Fibroblast of gingiva (primary cell): ENCODE measurements around the gene ZFAND3.

ENCODE experiments used
- DNase-seq: peaks from one replicate; pipeline ENCODE4 v3.0.0-alpha.2; 2011; ENCODE audit warnings: low read depth

ZFAND3 gene, protein sequence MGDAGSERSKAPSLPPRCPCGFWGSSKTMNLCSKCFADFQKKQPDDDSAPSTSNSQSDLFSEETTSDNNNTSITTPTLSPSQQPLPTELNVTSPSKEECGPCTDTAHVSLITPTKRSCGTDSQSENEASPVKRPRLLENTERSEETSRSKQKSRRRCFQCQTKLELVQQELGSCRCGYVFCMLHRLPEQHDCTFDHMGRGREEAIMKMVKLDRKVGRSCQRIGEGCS

DNA sequence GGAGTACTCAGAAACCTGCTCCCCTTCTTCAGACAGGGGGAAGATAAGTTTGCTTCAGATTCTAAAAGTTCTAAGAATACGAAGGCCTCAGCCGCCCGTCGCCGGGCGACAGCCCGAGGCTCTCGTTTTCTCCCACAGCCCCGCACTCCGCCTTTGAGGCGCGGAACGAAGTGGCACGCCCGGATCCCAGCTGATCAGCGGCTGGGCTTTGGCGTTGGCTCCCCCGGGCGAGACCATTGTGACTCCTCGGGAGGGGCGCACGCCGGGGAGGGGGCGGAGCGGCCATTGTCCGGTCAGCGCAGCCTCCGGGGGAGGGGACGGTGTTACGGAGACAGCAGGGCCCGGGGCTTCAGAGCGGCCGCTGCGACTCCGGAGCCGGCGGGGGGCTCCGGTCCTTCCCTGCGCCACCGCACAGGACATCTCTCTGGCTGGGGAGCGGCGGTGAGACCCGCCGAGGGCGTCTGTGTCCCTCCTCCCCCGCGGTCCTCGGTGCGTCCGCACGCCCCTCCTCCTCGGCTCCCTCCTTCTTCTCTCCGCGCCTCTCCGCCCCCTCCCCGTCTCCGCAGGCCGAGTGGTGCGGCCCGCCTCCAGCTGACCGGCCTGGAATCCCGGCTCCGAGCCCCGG, at the start of gene ZFAND3:
TSS of gene ZFAND3 (plus strand) at position 551 of the 625 bp plus-strand sequence. CDS start 219 bp downstream, outside the sequence.
- DNase-seq, result peak; percentile 98

GRCh38 chr6:37774028-37774680, 45.4 kb upstream of the ZFAND3 start:
- no peak for DNase-seq

GRCh38 chr6:37776566-37776965, 43.0 kb upstream of the ZFAND3 start:
- no peak for DNase-seq

- no peak for DNase-seq
Measured at GRCh38 chr6:37777272-37777834, 42.2 kb upstream of the ZFAND3 start.

DNA sequence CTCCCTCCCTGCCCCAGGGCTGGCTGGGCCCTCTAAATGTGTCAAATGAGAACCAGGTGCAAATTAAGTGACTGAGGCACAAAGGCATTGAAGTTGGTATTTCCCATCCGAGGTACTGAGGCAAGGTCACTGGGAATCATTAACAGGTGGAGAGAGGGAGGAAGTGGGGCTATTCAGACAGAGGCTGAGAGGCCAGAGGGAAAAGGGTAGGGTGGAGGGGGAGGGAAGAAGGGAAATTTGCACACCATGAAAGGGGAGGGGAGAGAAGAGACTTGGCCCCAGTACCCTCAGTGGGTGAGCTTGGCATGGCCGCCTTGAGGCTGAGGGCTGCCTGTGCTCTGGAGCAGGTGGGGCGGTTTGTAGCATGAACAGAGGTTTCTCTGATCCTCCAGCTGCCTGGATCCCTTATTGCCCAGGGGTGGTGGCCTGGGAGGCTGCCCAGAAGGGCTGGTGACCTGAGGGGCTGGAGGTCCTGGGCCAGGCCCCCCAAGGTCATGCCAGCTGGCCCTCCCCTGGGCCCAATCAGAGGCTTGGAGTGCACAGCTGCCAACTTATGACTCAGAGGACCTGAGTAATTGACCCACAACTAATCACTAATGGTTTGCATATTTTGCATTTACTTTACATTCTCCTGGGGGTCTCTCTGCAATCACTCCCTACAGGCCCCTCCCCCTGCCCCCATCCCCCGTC, 40.3 kb upstream of the ZFAND3 start:
- DNase-seq, result no peak

GRCh38 chr6:37779902-37780628, 39.5 kb upstream of the ZFAND3 start:
- DNase-seq, result no peak

DNA sequence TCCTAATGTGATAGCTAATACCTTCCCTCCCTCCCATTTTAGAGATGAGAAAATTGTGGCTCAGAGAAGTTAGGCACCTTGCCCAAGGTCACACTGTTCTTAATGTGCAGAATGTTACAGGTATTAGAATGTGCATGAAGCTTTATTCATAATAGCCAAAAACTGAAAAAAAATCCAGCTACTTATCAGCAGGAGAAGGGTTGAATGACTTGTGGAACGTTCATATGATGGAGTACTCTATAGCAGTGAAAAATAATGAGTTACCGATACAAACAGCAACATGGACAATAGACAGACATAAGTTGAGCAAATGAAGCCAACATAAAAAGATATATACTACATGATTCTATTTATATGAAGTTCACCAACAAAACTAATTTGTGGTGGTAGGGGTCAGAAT, 37.7 kb upstream of the ZFAND3 start:
- DNase-seq, result no peak

GRCh38 chr6:37783025-37783855, 36.3 kb upstream of the ZFAND3 start:
- peak; percentile 26 for DNase-seq

DNA sequence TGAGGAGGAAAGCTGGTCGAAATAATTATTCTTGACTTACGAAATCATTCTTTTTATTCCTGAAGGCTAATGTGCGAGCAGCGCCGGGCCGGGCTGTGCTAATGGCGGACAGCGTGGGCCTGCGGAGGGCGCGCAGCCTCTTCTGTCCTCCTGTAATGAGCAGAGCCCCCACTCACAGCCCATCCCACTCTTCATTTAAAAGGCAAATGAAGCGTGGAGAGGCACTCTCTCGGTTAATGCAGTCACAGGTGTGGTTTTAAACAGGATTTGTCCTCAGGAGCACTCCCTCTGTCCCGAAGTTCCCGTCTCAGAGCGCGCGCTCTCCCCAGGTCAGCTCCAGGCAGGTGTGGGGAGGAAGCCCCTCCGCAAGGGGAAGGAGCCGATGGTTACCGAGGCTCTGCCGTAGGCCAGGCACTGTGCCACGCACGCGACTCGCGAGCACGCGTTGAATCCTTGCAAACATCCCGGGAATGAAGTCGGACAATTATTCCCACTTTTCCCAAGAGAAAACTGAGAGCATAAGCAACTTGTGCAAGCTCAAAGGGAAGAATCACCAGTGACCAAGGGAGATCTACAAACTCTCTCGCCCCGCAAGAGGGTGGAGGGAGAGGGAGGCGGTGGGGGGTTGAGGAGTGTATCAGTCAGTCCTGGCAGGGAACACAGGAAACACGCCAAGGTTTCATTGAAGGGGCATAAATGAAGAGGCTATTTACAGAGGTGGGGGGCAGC, 35.5 kb upstream of the ZFAND3 start:
- DNase-seq, result peak; percentile 45

- no peak for DNase-seq
Measured at GRCh38 chr6:37784585-37784967, 35.0 kb upstream of the ZFAND3 start.

- DNase-seq, result no peak
Measured at GRCh38 chr6:37785002-37785662, 34.4 kb upstream of the ZFAND3 start.

GRCh38 chr6:37785663-37786270, 33.8 kb upstream of the ZFAND3 start:
- DNase-seq, result no peak

GRCh38 chr6:37787216-37787615, 32.3 kb upstream of the ZFAND3 start:
- DNase-seq, result no peak

DNA sequence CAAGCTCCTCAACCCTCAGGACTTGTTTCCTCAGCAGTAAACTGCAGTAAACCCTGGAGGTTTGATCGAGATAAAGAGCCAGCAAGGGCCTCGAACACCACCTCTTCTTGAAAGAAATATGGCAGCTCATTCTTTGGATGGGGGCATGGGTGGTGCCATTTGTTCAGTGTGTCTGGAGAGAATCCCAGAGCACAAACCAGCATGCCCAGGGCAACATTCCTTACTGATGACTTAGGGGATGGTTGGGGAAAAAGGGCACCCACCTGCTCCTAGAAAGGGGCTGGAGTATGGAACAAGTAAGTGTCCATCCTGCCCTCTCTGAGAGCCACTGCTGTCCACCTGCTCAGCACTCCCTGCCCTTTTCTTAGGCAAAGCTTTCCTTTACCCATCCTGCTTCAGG, 31.3 kb upstream of the ZFAND3 start:
- DNase-seq, result no peak

- DNase-seq, result peak; percentile 94
Measured at GRCh38 chr6:37791156-37791919, 28.2 kb upstream of the ZFAND3 start.

- DNase-seq, result no peak
Measured at GRCh38 chr6:37792457-37793033, 27.0 kb upstream of the ZFAND3 start.

GRCh38 chr6:37793067-37793466, 26.5 kb upstream of the ZFAND3 start:
- DNase-seq, result peak; percentile 21

DNA sequence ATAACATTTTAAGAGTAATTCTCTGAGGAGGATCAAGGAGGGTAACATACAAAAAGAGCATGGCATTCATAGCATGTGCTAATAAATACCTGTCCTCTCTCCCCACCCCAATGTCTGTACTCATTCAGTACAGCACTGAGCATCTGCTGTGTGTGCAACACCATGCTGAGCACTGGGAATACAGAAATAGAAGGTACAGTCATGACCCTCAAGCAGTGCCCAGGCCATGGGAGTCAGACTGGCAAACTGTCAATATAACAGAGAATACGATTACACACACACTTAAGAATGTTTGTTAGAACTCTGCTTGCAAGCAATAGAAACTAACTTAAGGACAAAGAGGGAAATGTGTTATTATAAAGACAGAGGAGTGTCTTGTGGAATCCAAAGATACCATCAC, 24.7 kb upstream of the ZFAND3 start:
- DNase-seq, result peak; percentile 69
